Muscle layer of duodenum (tissue), 2 donors: ENCODE measurements around the gene GPR156.

Experiments used
- H3K27ac ChIP-seq: one replicate; pipeline ENCODE4 v1.7.0; 2013; ENCODE audit warnings: mild to moderate bottlenecking, low read length
- H3K27me3 ChIP-seq: one replicate; pipeline ENCODE4 v1.7.0; 2013; ENCODE audit warnings: low read depth, mild to moderate bottlenecking, control low read depth, low read length
- H3K36me3 ChIP-seq, 2 donors: one replicate each; pipeline ENCODE4 v1.7.0; 2013; ENCODE audit warnings: low read length in 2 of 2, control low read depth in 1 of 2, mild to moderate bottlenecking in 1 of 2; ENCODE audit not compliant: insufficient read depth in 2 of 2, control insufficient read depth in 1 of 2
- H3K4me1 ChIP-seq, 2 donors: one replicate each; pipeline ENCODE4 v1.7.0; 2013; ENCODE audit warnings: low read length in 2 of 2, mild to moderate bottlenecking in 2 of 2, control low read depth in 1 of 2, moderate library complexity in 1 of 2; ENCODE audit not compliant: insufficient read depth in 2 of 2, control insufficient read depth in 1 of 2
- H3K4me3 ChIP-seq, 2 donors: one replicate each; pipeline ENCODE4 v1.7.0; 2013; ENCODE audit warnings: low read length in 2 of 2, low read depth in 1 of 2, mild to moderate bottlenecking in 1 of 2
- H3K9me3 ChIP-seq, 2 donors: one replicate each; pipeline ENCODE4 v1.7.0; 2013; ENCODE audit warnings: low read length in 2 of 2, control low read depth in 1 of 2, mild to moderate bottlenecking in 1 of 2; ENCODE audit not compliant: control insufficient read depth in 1 of 2
- donor health status: healthy.

The GPR156 gene

GRCh38 chr3:120192579-120192978, 92.4 kb downstream of the GPR156 start:
- no peaks in the 10 kb centered on the region for H3K36me3 ChIP-seq
- H3K4me1 ChIP-seq = no peaks in the 10 kb centered on the region
- H3K9me3 ChIP-seq = no peaks in the 10 kb centered on the region
- no peak overlapping the region for H3K4me3 ChIP-seq
- no peaks in the 10 kb centered on the region for H3K27me3 ChIP-seq
- no peak overlapping the region for H3K27ac ChIP-seq

GRCh38 chr3:120192159-120192558, 92.9 kb downstream of the GPR156 start:
- Histone ChIP-seq H3K4me1 (no peaks in the 10 kb centered on the region), H3K27ac (no peak overlapping the region), H3K36me3 (no peaks in the 10 kb centered on the region), H3K27me3 (no peaks in the 10 kb centered on the region), H3K9me3 (no peaks in the 10 kb centered on the region), H3K4me3 (no peak overlapping the region)

GRCh38 chr3:120182613-120183511, 102.2 kb downstream of the GPR156 start:
- Histone ChIP-seq H3K27ac (no peak overlapping the region), H3K4me3 (no peak overlapping the region), H3K36me3 (no peaks in the 10 kb centered on the region), H3K9me3 (no peaks in the 10 kb centered on the region), H3K4me1 (no peaks in the 10 kb centered on the region), H3K27me3 (no peaks in the 10 kb centered on the region)

GRCh38 chr3:120181632-120182031, 103.4 kb downstream of the GPR156 start:
- Histone ChIP-seq H3K27me3 (no peaks in the 10 kb centered on the region), H3K27ac (no peak overlapping the region), H3K9me3 (no peaks in the 10 kb centered on the region), H3K4me1 (peaks cover 0 to 7% of the 10 kb centered on the region in 2 donors), H3K36me3 (no peaks in the 10 kb centered on the region), H3K4me3 (no peak overlapping the region)

- Histone ChIP-seq H3K36me3 (no peaks in the 10 kb centered on the region), H3K4me1 (peaks cover 0 to 7% of the 10 kb centered on the region in 2 donors), H3K4me3 (no peak overlapping the region), H3K27me3 (no peaks in the 10 kb centered on the region), H3K27ac (no peak overlapping the region), H3K9me3 (no peaks in the 10 kb centered on the region)
Observed at GRCh38 chr3:120180731-120181412, 104.2 kb downstream of the GPR156 start.

- Histone ChIP-seq H3K9me3 (no peaks in the 10 kb centered on the region), H3K36me3 (no peaks in the 10 kb centered on the region), H3K27ac (peak overlapping the region; percentile 43), H3K27me3 (no peaks in the 10 kb centered on the region), H3K4me3 (no peak overlapping the region), H3K4me1 (peaks cover 0 to 7% of the 10 kb centered on the region in 2 donors)
Observed at GRCh38 chr3:120177707-120178306, 107.2 kb downstream of the GPR156 start.

GRCh38 chr3:120177151-120177550, 107.9 kb downstream of the GPR156 start:
- no peak overlapping the region for H3K4me3 ChIP-seq
- H3K27ac ChIP-seq = peak overlapping the region; percentile 43
- H3K9me3 ChIP-seq = no peaks in the 10 kb centered on the region
- H3K27me3 ChIP-seq = no peaks in the 10 kb centered on the region
- peaks cover 0 to 7% of the 10 kb centered on the region in 2 donors for H3K4me1 ChIP-seq
- H3K36me3 ChIP-seq = no peaks in the 10 kb centered on the region

GRCh38 chr3:120174811-120175539, 110.0 kb downstream of the GPR156 start:
- Histone ChIP-seq H3K4me1 (peaks cover 0 to 7% of the 10 kb centered on the region in 2 donors), H3K27ac (no peak overlapping the region), H3K4me3 (no peak overlapping the region), H3K27me3 (no peaks in the 10 kb centered on the region), H3K9me3 (no peaks in the 10 kb centered on the region), H3K36me3 (no peaks in the 10 kb centered on the region)

GRCh38 chr3:120173056-120173675, 111.9 kb downstream of the GPR156 start:
- Histone ChIP-seq H3K36me3 (no peaks in the 10 kb centered on the region), H3K27ac (no peak overlapping the region)

GRCh38 chr3:120172070-120172469, 113.0 kb downstream of the GPR156 start:
- H3K4me3 ChIP-seq = no peak overlapping the region
- no peak overlapping the region for H3K27ac ChIP-seq
- no peaks in the 10 kb centered on the region for H3K36me3 ChIP-seq
- no peaks in the 10 kb centered on the region for H3K27me3 ChIP-seq
- H3K4me1 ChIP-seq = peaks cover 0 to 3% of the 10 kb centered on the region in 2 donors
- no peaks in the 10 kb centered on the region for H3K9me3 ChIP-seq

More at GRCh38 chr3:120173056-120173675, 111.9 kb downstream of the GPR156 start:
- H3K4me1 ChIP-seq = peaks cover 0 to 7% of the 10 kb centered on the region in 2 donors
- no peak overlapping the region for H3K4me3 ChIP-seq
- no peaks in the 10 kb centered on the region for H3K9me3 ChIP-seq
- H3K27me3 ChIP-seq = no peaks in the 10 kb centered on the region
